A549 (cell line): ENCODE data around the gene SLX1A. TPM values are rescaled to one million over a fixed set of nuclear protein-coding genes. Genes with fewer than 3 reads are reported as not detected.

ENCODE experiments used
- ATAC-seq, 2 experiments: fragments of 200-7000 bp in 1 of 2; fragments of >200 bp in 1 of 2; cut with Nextera tagmentation in 1 of 2; cut with Tn5 transposase in 1 of 2; 3 replicates each; pipeline versions ENCODE4 v1.8.0 to v1.9.1; 2018 to 2020; ENCODE audit warnings: mild to moderate bottlenecking in 1 of 2, moderate library complexity in 1 of 2
- CTCF ChIA-PET: fragments of 300-600 bp; sonication (Branson Sonifier 250); formaldehyde crosslinking; extraction: SDS; loops from one replicate; lab custom pipeline; 2021; ENCODE audit warnings: antibody characterized with exemption, inconsistent platforms; lab: Yijun Ruan, JAX
- POLR2A ChIA-PET: fragments of 350-600 bp; formaldehyde crosslinking; extraction: SDS; loops from one replicate; lab custom pipeline; 2021; ENCODE audit warnings: antibody characterized with exemption, inconsistent platforms; lab: Yijun Ruan, JAX
- DNase-seq, 2 experiments: peaks; one replicate each; pipeline versions ENCODE4 v3.0.0 to v3.0.0-alpha.2; 2011 to 2016; ENCODE audit warnings: low read depth in 1 of 2, low spot score in 1 of 2
- FAIRE-seq: peaks from 2 replicates; lab custom pipeline; 2011; peaks lifted over from hg19 to GRCh38; lab: Jason Lieb, UNC
- H3K27ac ChIP-seq, 2 experiments: fragments of >200 bp; sonication (Bioruptor Twin); formaldehyde crosslinking; 3 replicates each; pipeline ENCODE4 v1.5.1; 2016 to 2017
- H3K4me1 ChIP-seq: fragments of >200 bp; sonication (Bioruptor Twin); formaldehyde crosslinking; 3 replicates; pipeline ENCODE4 v1.6.1; 2016
- H3K4me2 ChIP-seq: fragments of >200 bp; sonication (Bioruptor Twin); formaldehyde crosslinking; 3 replicates; pipeline ENCODE4 v1.6.1; 2016
- H3K4me3 ChIP-seq: fragments of >200 bp; sonication (Bioruptor Twin); formaldehyde crosslinking; 3 replicates; pipeline ENCODE4 v1.5.1; 2016
- H3K9me3 ChIP-seq: fragments of >200 bp; sonication (Bioruptor Twin); formaldehyde crosslinking; 3 replicates; pipeline ENCODE4 v1.6.1; 2016
- CHD2 ChIP-seq: fragments of 150-350 bp; IDR thresholded peaks from 2 replicates; pipeline ENCODE4 v1.6.1; 2014; ENCODE audit warnings: low read length; ENCODE audit not compliant: partially characterized antibody
- CTCF ChIP-seq: fragments of >200 bp; sonication (Bioruptor Twin); formaldehyde crosslinking; IDR thresholded peaks from 3 replicates; pipeline ENCODE4 v1.5.1; 2016
- ELK1 ChIP-seq: fragments of 150-350 bp; IDR thresholded peaks from 2 replicates; pipeline ENCODE4 v1.6.1; 2014; ENCODE audit warnings: low read depth, mild to moderate bottlenecking, low read length
- GATA3 ChIP-seq: IDR thresholded peaks from 2 replicates; pipeline ENCODE4 v1.6.1; 2012; ENCODE audit warnings: borderline replicate concordance
- HOXA7 ChIP-seq: fragments of 250-450 bp; sonication (Bioruptor Pico); IDR thresholded peaks from 2 replicates; pipeline ENCODE4 v1.5.0; 2020; ENCODE audit warnings: mild to moderate bottlenecking, moderate library complexity
- HOXB13 ChIP-seq: fragments of 250-450 bp; sonication (Bioruptor Pico); IDR thresholded peaks from 2 replicates; pipeline ENCODE4 v1.5.0; 2020; ENCODE audit warnings: low read depth, mild to moderate bottlenecking, moderate library complexity
- JUN ChIP-seq, 2 experiments: fragments of >200 bp; sonication (Bioruptor Twin); formaldehyde crosslinking; IDR thresholded peaks; 2 replicates in 1 of 2; 3 replicates in 1 of 2; pipeline ENCODE4 v1.6.1; 2016 to 2017
- KDM1A ChIP-seq: fragments of 200-600 bp; sonication (generic); IDR thresholded peaks from 2 replicates; pipeline ENCODE4 v1.6.1; 2016; ENCODE audit warnings: low read depth, mild to moderate bottlenecking
- MAFK ChIP-seq: fragments of 450-650 bp; IDR thresholded peaks from 2 replicates; pipeline ENCODE4 v1.6.1; 2014; ENCODE audit not compliant: partially characterized antibody
- MAZ ChIP-seq: fragments of 150-350 bp; IDR thresholded peaks from 2 replicates; pipeline ENCODE4 v1.6.1; 2014; ENCODE audit warnings: antibody characterized with exemption, low read depth, low read length, borderline replicate concordance
- NFE2L2 ChIP-seq: fragments of 150-350 bp; conservative IDR thresholded peaks from 2 replicates; pipeline ENCODE4 v1.6.1; 2014; ENCODE audit warnings: low read length
- PHF8 ChIP-seq: fragments of 200-600 bp; sonication (generic); IDR thresholded peaks from 2 replicates; pipeline ENCODE4 v1.6.1; 2016; ENCODE audit warnings: low read depth, mild to moderate bottlenecking, antibody characterized with exemption, moderate library complexity, borderline replicate concordance
- POLR2A ChIP-seq: IDR thresholded peaks from 2 replicates; pipeline ENCODE4 v1.6.1; 2012; ENCODE audit warnings: mild to moderate bottlenecking, low read length
- RAD21 ChIP-seq, 2 experiments: fragments of >200 bp in 1 of 2; sonication (Bioruptor Twin) in 1 of 2; formaldehyde crosslinking in 1 of 2; IDR thresholded peaks in 1 of 2; conservative IDR thresholded peaks in 1 of 2; 2 replicates in 1 of 2; 3 replicates in 1 of 2; pipeline ENCODE4 v1.6.1; 2012 to 2018; ENCODE audit warnings: inconsistent platforms in 1 of 2
- RARB ChIP-seq: fragments of 250-450 bp; sonication (Bioruptor Pico); IDR thresholded peaks from 2 replicates; pipeline ENCODE4 v1.8.0; 2021; ENCODE audit warnings: mild to moderate bottlenecking, moderate library complexity
- TFCP2L1 ChIP-seq: fragments of 250-450 bp; sonication (Bioruptor Pico); IDR thresholded peaks from 2 replicates; pipeline ENCODE4 v1.5.0; 2021; ENCODE audit warnings: mild to moderate bottlenecking
- TP53 ChIP-seq: fragments of 250-450 bp; sonication (Bioruptor Pico); IDR thresholded peaks from 2 replicates; pipeline ENCODE4 v1.5.0; 2021; ENCODE audit warnings: mild to moderate bottlenecking, moderate library complexity
- USF2 ChIP-seq: fragments of 450-650 bp; IDR thresholded peaks from 2 replicates; pipeline ENCODE4 v1.6.1; 2014; ENCODE audit warnings: antibody characterized with exemption
- WGBS: methylation state at CpG from one replicate; pipeline ENCODE4 v1.1.6; 2017; ENCODE audit errors: missing lambda C conversion rate; 5-methylcytosine and 5-hydroxymethylcytosine counted together
- polyA plus RNA-seq, 4 experiments: library from polyadenylated mRNA; depleted of rRNA in 3 of 4; stranded (reverse); fragments of >200 nt; fragmentation: RNase III in 1 of 4; extraction: RNeasy Plus Mini Kit Qiagen cat#74134 plus additional on column Dnase treatment in 1 of 4; gene quantifications; 2 replicates in 3 of 4; 3 replicates in 1 of 4; pipeline ENCODE4 v1.2.3, GENCODE V29; 2011 to 2017

SLX1A gene
- polyA plus RNA-seq, 2 of the 4 experiments (the other 2 are of a cell fraction) = 3.5 to 28.4 TPM

DNA sequence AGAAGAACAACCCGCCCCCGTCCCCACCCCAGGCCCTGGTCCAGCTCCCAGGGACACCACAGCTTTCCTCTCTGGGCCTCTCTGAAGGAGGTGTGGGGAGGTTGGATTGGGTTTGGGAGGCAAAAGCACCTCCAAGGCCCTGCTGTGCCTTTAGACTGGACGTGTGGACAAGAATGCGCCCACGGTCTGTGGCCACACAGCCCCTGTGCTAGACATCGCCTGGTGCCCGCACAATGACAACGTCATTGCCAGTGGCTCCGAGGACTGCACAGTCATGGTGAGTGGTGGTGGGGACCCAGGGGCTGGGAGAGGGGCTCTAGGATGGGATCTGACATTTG lies 7.3 kb upstream of the SLX1A start:
- CTCF ChIA-PET = interaction anchor here (0.5 to 1.5 kb wide), 4 partner anchors 8 to 889 kb away, joined by 3 to 8 read pairs (median 4); no protein-coding TSS in a partner anchor
- TF ChIP-seq MAFK (peak; percentile 3), POLR2A (no peak), TFCP2L1 (no peak), GATA3 (no peak), TP53 (CRISPR knock-in tag) (no peak), HOXA7 (CRISPR knock-in tag) (no peak), NFE2L2 (peak; percentile 63), CTCF (no peak)
- TF ChIP-seq, all 56 proteins: peak for 2
- Histone ChIP-seq H3K4me1 (peaks cover 20% of the 10 kb centered on the region; the same call in 2 of the 3 replicates), H3K4me2 (no peak overlapping the region), H3K4me3 (no peak overlapping the region), H3K27ac (peak overlapping the region in 1 of 2 experiments; percentile 29; a peak in 3 of 6 replicates), H3K9me3 (no peaks in the 10 kb centered on the region)
- DNase-seq (no peak), FAIRE-seq (no peak), ATAC-seq (no peak)
- 94% methylated on average over 7 of the region's 9 CpGs for WGBS
- POLR2A ChIA-PET = interaction anchor here (0.7 kb wide), 1 partner anchor 91 kb away, joined by 5 read pairs; the partner anchor contains the start of gene YPEL3

GRCh38 chr16:30186782-30187555 lies 6.7 kb upstream of the SLX1A start:
- WGBS = 80% methylated on average over 34 of the region's 36 CpGs
- peak; percentile 30 to 31; a peak in 1 of 5 replicates for TF ChIP-seq RAD21 (conservative IDR thresholded peaks at IDR 0.05 in 1 of 2, IDR thresholded peaks at IDR 0.05 in 1 of 2)
- no peak for TF ChIP-seq MAFK
- TF ChIP-seq CTCF = peak; percentile 53
- H3K4me2 ChIP-seq = no peak overlapping the region
- no peak overlapping the region for H3K4me3 ChIP-seq
- peak; percentile 40 to 53 for DNase-seq
- ATAC-seq = peak in 1 of 2 experiments; percentile 50; a peak in 3 of 6 replicates
- H3K27ac ChIP-seq = peak overlapping the region in 1 of 2 experiments; percentile 29; a peak in 3 of 6 replicates
- H3K4me1 ChIP-seq = peaks cover 20% of the 10 kb centered on the region; the same call in 2 of the 3 replicates
- ChIA-PET CTCF (interaction anchor here (0.5 to 1.5 kb wide), 5 partner anchors 9 to 889 kb away, joined by 3 to 8 read pairs (median 4); no protein-coding TSS in a partner anchor), POLR2A (interaction anchor here (0.7 kb wide), 1 partner anchor 91 kb away, joined by 5 read pairs; the partner anchor contains the start of gene YPEL3)
- no peak for FAIRE-seq
- H3K9me3 ChIP-seq = no peaks in the 10 kb centered on the region

GRCh38 chr16:30187556-30187865 lies 6.2 kb upstream of the SLX1A start:
- Histone ChIP-seq H3K4me3 (no peak overlapping the region), H3K9me3 (no peaks in the 10 kb centered on the region), H3K4me1 (peaks cover 20% of the 10 kb centered on the region; the same call in 2 of the 3 replicates), H3K27ac (no peak overlapping the region), H3K4me2 (no peak overlapping the region)
- TF ChIP-seq USF2 = no peak
- TF ChIP-seq RARB = no peak
- TF ChIP-seq KDM1A = no peak
- no peak for TF ChIP-seq HOXB13 (CRISPR knock-in tag)
- no peak for TF ChIP-seq JUN (IDR thresholded peaks at IDR 0.05)
- no peak for TF ChIP-seq PHF8
- TF ChIP-seq MAFK = no peak
- TF ChIP-seq MAZ = no peak
- no peak for TF ChIP-seq CHD2
- TF ChIP-seq ELK1 = no peak
- ChIA-PET CTCF (interaction anchor here (0.8 to 1.5 kb wide), 4 partner anchors 9 to 64 kb away, joined by 3 to 8 read pairs (median 4); no protein-coding TSS in a partner anchor), POLR2A (no interaction called here)
- no peak for ATAC-seq
- WGBS = 94% methylated on average over 2 of the region's 9 CpGs
- DNase-seq = no peak
- no peak for FAIRE-seq
